Measurements from ENCODE around the gene SLC22A1.
"Not testable (repeated sequence)": the region's sequence is repeated elsewhere in the genome, so short reads cannot be mapped to it uniquely, and the experiment has no call there.

Gene SLC22A1

DNA sequence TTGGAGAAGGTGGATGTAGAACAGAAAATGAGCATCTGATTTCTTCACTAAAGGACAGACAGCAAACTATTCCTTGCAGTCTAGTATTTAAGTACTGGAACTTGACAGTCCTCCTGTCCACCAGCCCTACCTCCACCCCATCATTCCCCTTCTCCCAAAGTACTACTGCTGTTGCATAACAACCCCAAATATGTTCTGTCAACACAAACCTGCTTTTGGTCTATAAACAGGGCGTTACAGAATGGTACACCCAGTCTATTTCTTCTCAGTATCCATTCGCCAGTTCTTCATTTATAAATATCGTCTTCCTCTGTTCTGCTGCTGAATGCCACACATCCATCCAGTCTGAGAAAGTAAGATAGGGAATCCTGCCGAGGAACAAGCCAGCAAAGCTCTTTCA, 27.7 kb upstream of the SLC22A1 start:
- DNase-seq (ENCODE audit: low read depth in 3 of 3): no peak

DNA sequence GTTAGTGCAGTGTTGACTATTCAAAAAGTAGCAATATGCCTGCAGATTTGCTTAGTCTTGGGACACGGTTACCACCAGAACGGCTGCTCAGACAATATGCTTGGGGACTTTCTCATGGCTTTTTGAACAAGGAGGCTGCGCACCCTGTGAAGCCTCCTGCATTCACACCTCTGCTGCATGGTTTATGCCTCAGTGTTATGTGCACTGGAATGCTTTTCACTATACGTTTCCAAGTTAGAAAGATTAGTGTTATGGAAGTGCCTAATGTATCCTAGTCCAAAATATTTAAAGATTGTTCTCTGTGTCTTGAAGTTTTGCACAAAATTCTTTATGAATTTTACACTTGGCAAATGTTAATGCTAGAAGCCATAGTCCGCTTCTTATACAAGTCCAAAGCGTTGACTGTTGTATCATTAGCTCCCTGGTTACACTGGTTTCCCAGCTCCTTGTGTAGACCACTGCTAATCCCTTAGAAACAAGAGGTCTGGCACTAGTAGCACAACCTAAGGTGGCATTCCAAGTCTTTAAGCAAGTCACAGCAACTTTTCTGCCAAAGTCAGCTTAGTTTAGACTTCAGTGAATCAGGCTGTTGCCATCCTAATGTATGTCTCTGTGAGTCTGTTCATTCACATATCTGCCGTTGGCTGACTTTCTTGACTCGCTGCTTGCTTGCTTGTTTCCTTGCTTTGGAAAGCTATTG, 26.3 kb upstream of the SLC22A1 start:
- no peak for DNase-seq (ENCODE audit: low read depth in 3 of 3)

DNA sequence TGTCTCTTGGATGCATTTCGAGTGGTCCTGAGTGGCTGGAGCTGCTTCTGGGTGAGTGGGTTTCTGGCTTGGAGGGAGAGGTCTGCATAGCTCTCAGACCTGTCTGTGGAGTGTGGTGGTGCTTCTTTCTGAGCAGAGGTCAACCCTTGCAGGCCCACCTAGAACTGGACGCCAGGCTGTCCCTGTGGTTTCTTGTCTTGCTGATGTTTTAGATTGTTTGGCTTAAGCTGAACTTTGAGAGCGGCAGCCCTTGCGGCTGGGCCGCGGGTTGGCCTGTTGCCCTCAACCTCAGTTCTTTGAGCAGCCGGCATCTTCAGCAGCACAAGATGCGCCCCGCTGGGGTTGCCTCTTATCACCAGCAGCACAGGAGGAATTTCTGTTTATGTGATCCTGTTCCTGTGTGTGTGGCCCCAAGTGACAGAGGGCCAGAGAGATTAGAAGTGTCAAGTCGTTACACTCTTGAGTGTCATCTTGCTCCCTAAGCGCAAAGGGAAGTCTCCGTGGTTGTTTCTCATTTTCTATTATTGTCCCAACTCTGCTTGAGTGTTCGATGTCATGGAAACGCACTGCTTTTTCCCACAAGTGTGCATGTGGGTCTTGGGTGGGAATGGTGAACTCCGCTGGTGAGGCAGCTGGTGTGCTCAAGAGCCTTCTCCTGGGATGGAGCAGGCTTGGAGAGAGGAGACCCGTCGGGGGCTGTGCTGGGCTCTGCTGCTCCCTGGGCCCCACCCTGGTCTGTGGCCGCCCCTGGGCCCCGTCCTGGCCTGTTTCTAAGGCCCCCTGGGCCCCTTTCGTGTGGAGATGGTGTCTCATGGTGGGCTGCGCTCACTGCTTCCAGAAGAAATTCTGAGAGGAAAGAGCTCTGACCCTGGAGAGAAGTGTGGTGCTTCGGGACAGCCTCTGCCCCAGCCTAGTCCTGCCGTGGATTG, 20.1 kb upstream of the SLC22A1 start:
- DNase-seq (ENCODE audit: low read depth in 3 of 3): no peak

DNA sequence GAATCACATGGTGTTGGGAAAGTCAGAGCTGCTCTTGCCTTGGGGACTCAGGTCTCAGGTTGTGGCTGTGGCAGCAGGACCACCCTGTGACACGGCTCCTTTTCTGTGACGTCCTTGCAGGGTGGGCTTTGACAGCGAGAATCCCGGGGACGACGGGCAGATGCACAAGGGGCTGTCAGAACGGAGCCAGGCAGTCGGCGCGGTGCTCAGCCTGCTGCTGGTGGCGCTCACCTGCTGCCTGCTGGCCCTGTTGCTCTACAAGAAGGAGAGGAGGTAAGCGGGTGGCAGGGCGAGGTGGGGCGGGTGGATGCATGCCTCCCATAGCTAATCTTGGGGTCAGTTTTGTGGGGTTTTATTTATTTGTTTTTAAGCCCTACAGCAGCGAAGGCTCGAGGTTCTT, 19.2 kb upstream of the SLC22A1 start:
- no peak for DNase-seq (ENCODE audit: low read depth in 3 of 3)

DNA sequence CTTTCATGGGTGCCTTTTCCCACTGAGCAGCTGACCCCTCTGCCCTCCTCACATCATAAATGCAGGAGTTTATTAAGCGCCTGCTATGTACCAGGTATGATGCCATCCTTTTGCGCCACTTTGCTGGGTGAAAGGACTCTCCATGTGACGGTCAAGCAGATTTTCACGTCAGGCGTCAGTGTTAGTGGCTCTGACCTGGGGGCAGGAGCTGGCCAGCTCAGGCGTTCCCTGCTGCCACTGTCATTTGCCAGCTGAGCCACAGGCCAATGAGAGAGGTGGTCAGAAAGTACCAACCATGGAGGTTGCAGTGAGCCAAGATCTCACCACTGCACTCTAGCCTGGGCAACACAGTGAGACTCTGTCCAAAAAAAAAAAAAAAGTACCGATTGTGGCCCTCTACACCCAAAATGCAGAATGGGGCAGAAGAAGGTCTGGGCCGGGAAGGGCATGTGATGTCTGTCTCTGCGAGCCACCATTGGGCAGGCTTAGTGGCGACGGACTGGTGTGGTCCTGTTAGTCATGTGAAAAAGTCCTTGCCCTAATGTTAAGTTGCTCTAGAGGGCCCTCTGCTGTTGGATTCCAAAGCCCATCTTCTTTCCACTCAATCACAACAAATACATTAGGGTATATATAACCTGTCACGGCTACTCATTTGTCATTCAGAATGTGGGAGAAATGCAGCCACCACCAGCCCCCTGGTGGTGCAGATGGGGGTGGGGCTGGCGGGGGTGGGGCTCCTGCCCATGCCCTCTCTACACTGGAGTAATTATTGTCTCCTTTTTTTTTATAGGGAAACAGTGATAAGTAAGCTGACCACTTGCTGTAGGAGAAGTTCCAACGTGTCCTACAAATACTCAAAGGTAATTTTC, 18.4 kb upstream of the SLC22A1 start:
- no peak for DNase-seq (ENCODE audit: low read depth in 3 of 3)

DNA sequence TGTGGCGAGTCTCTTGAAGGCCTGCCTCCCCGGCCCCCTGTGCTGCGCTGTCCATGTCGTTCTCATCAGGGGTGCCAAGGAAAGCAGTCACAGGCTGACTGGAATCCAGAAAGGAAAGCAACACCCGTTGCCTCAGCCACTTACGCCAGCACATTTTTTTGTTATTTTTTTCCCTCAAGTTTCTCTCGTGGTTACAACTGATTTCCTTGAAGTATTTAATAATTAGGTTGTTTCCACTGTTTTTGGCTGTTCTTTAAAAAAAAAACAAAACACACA, 17.9 kb upstream of the SLC22A1 start:
- DNase-seq (ENCODE audit: low read depth in 3 of 3): no peak

DNA sequence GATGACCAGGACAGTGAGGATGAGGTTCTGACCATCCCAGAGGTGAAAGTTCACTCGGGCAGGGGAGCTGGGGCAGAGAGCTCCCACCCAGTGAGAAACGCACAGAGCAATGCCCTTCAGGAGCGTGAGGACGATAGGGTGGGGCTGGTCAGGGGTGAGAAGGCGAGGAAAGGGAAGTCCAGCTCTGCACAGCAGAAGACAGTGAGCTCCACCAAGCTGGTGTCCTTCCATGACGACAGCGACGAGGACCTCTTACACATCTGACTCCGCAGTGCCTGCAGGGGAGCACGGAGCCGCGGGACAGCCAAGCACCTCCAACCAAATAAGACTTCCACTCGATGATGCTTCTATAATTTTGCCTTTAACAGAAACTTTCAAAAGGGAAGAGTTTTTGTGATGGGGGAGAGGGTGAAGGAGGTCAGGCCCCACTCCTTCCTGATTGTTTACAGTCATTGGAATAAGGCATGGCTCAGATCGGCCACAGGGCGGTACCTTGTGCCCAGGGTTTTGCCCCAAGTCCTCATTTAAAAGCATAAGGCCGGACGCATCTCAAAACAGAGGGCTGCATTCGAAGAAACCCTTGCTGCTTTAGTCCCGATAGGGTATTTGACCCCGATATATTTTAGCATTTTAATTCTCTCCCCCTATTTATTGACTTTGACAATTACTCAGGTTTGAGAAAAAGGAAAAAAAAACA, 16.6 kb upstream of the SLC22A1 start:
- no peak for DNase-seq (ENCODE audit: low read depth in 3 of 3)

DNA sequence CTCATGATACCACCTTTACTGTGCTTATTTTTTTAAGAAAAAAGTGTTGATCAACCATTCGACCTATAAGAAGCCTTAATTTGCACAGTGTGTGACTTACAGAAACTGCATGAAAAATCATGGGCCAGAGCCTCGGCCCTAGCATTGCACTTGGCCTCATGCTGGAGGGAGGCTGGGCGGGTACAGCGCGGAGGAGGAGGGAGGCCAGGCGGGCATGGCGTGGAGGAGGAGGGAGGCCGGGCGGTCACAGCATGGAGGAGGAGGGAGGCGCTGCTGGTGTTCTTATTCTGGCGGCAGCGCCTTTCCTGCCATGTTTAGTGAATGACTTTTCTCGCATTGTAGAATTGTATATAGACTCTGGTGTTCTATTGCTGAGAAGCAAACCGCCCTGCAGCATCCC, 15.6 kb upstream of the SLC22A1 start:
- DNase-seq (ENCODE audit: low read depth in 3 of 3): no peak

DNA sequence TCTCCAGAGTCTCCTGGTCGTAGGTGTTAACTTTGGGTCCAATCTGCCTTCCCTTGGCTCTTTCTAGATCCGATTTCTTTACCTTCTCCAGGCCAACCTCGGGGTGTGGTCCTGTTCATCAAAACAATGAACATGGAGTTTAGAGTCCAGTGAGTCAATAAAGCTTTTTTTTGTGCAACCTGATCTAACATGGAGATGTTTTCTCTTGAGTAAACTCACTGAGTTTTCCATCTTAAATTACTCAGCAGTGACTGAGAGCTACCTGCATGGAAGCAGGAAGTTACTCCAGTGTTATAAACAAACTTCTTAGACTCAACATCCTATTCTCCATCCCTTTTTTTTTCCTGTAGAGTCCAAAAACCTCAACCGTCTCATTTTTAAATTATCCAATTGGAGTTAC, 14.9 kb upstream of the SLC22A1 start:
- no peak for DNase-seq (ENCODE audit: low read depth in 3 of 3)

DNA sequence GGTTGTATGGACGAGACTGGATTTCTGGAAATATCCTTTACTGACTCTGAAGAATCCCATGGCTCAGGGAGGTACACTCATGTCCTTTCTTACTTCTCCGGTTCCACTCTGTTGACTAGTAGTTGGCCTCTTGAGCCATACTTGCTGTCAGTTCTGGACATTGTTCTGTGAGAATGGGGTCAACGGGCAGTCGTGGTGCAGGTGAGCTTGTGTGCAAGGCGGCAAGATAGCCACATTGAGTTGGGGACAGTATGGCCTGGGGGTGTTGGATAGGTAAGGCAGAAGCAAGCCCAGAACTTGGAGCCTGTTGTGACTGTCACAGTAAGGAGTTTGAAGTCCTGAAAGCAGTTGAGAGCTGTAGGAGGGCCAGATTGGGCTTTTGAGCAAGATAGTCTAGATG, 13.5 kb upstream of the SLC22A1 start:
- no peak for DNase-seq (ENCODE audit: low read depth in 3 of 3)

DNA sequence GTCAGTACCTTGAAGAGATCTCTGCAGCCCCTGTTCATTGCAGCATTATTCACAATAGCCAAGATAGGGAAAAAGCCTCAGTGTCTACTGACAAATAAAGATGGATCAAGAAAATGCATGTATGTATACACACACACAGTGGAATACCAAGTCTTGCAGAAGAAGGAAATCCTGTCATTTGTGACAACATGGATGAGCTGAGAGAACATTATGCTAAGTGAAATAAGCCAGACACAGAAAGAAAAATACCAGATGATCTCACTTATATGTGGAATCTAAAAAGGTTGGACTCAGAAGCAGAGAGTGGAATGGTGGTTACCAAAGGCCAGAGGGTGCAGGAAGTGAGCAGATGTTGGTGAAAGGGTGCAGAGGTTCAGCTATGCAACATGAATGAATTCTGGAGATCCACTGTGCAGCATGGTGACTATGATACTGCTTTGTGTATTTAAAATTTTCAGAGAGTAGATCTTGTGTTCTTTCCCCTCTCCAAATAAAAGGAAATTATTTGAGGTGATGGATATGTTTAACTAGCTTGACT, 11.0 kb upstream of the SLC22A1 start:
- no peak for DNase-seq (ENCODE audit: low read depth in 3 of 3)

DNA sequence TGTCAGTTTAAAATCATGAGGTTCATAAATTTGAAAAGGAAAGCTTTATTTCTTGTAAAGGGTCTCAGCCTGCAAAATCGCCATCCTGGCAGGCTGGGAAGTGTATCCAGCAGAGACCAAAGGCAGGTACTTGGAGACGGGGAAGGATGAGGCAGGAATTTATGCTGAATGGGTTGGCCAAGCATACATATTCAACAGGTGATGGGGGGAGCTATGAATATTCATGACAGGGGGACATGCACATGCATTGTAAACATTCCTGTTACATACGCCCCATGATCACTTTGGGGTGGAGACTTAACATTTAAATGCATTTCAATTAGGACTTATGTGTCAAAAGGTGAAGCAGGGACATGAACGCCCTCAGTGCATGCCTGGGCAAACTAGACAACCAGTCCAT, 9.8 kb upstream of the SLC22A1 start:
- no peak for DNase-seq (ENCODE audit: low read depth in 3 of 3)

DNA sequence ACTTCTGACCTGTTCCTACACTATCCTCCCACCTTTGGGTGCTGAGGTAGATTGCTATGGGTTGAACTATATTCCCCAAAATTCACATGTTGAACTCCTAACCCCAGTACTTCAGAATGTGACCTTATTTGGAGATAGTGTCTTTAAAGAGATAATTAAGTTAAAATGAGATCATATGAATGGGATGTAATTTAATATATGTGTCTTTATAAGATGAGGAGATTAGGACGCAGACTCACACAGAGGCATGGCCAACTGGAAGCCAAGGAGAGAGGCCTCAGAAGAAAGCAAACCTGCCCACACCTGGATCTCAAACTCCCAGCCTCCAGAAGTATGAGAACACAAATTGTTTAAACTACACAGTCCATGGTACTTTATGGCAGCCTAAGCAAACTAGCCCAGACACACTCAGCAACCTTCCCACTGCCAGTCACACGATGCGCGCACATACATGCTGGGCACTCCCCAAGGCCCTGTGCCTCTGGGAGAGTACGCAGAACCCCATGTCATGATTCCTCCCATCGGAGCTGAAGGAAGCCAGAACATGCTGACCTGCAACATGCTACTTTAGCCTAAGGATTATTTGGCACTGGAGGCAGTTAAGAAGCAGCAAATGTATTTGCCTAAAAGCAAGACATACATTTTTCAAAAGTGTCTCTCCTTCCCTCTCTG, 8.9 kb upstream of the SLC22A1 start:
- DNase-seq (ENCODE audit: low read depth in 3 of 3): no peak

DNA sequence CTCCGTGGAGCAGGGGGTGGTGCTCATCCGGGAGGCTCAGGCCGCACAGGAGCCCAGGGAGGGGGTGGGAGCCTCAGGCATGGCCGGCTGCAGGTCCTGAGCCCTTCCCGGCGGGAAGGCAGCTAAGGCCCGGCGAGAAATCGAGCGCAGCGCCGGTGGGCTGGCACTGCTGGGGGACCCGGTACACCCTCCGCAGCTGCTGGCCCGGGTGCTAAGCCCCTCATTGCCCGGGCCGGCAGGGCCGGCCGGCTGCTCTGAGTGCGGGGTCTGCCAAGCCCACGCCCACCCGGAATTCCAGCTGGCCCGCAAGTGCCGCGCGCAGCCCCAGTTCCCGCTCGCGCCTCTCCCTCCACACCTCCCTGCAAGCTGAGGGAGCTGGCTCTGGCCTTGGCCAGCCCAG, 7.1 kb upstream of the SLC22A1 start:
- not testable (repeated sequence) for DNase-seq (ENCODE audit: low read depth in 3 of 3)

DNA sequence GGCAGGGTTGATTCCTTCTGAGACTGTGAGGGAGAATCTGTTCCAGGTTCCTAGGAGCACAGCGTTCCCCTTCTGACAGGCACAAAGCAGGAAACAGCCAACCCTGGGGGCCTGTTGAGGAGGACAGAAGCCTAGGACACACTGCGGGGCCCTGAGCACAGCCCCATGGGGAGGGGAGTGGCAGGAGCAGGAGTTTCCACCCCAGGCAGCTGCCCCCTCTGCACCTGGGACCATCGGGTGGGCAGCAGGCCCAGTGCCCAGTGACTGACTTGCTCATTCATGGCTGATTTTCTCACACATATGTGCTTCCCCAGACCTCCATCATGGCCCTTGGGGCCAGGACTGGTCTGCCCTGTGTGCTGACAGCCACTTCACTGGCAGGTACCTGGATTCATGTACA, 6.2 kb upstream of the SLC22A1 start:
- no peak for DNase-seq (ENCODE audit: low read depth in 3 of 3)

DNA sequence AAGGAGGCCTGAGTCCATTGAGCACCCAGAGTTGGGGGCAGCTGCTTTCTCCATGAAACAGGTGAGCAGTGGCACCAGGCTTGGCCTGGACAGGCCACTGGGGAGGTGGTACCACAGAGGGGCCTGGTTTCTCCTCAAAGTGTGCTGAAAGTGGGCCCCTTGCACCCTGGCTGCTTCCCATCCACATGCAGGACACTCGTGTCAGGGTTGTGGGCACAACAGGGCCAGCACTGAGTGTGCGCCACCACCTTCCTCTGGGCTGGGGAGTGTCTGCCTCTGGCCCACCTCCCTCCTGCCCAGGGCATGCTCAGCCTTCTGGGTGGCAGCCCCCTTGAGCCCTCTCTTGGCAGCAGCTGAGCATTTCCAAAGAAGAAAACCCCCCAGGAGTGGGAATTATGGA, 5.2 kb upstream of the SLC22A1 start:
- no peak for DNase-seq (ENCODE audit: low read depth in 3 of 3)

DNA sequence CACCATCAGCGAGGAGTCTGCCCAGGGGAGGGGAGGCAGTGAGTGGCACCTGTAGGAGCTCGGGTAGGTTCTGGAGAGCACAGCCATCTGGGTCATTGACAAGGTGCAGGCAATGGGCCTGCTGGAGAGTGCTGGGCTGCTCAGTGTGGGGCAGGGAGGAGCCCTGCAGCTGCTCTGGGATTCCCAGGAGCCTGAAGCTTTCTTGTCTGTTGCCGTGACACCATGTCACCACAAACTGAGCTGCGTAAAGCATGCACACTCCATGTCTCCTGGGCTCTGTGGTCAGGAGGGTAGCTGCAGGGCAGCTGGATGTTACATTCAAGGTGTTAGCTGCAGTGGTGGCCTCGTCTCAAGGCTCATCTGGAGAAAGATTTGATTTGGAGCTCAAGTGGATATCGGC, 4.5 kb upstream of the SLC22A1 start:
- DNase-seq (ENCODE audit: low read depth in 3 of 3): no peak

DNA sequence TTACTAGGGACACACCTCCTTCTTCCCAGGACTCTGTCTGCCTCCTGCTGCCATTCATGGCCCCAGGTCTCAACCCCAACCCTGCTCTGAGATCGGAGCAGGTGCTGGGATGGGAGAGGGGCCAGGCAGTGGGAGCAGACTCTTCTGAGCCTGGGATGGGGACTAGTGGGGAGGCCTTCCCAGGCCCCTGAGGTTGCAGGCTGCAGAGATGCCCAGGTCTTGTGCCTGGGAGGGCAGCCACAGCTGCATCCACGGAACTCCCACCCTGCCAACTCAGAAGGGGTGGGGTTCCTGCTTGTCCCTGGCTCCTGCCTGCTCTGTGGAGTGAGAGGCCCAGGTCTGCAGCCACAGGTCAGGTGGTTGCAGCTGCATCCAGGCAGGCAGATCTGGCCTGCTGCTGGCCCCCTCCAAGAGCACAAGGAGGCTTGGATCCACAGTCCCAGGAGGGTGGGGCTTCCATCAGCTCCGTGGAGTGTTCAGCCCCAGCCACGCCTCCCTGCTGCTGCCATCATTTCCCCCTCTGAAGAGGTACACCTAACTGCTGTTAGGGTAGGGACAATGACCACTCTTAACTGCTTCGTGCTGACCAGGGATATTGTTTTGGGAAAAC, 2.9 kb upstream of the SLC22A1 start:
- no peak for DNase-seq (ENCODE audit: low read depth in 3 of 3)

DNA sequence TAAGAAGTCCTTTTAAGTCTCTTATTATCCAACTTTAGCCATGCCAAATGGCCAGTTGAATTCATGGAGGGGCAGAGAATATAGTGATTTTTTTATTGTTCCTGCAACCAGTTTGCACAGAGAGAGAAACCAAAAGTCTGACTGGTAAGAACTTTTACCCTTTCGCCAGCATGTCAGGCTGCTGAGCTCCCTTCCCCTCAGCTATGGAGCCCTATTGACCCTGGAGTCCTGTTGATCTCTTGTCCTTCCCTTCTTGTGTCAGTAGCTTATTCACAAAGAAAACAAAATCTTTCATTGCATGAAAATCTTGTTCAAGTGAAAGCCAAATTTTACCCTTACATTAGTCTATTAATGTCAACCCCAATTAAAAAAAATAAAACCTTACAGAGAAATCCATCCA, 1.5 kb upstream of the SLC22A1 start:
- DNase-seq (ENCODE audit: low read depth in 3 of 3): no peak

DNA sequence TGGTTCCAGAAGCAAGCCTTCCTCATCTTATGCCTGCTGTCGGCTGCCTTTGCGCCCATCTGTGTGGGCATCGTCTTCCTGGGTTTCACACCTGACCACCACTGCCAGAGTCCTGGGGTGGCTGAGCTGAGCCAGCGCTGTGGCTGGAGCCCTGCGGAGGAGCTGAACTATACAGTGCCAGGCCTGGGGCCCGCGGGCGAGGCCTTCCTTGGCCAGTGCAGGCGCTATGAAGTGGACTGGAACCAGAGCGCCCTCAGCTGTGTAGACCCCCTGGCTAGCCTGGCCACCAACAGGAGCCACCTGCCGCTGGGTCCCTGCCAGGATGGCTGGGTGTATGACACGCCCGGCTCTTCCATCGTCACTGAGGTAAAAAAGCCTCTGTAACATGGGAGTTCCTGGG, 366 bp downstream of the SLC22A1 start:
- no peak for DNase-seq (ENCODE audit: low read depth in 3 of 3)

DNA sequence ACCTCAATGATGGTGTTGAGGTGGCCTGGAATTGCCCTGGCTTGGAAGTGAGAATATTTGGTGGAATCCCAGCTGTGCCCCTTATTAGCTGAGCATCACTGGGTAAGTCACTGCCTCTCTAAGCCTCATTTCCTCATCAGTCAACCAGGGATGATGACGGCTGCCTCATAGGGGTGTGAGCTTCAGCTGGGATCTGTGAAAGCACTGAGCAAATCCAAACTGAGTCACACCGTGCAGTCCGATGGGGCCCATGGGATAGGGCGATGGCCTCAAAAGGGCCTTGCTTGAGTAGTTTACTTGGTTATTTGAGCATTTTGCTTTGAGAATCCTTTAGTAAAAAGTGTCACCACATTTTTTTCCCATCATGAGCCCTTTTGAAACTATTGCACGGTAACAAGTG, 1.1 kb downstream of the SLC22A1 start:
- DNase-seq (ENCODE audit: low read depth in 3 of 3): no peak

Measured in stimulated activated CD4-positive, alpha-beta T cell treated with anti-CD3 and anti-CD28 coated beads, TNF-alpha, amount 100 ng/mL, for 24 hours (primary cell).